ENCODE measurements around the gene GALNT7.

The GALNT7 gene

GRCh38 chr4:173236301-173236700, 67.7 kb downstream of the GALNT7 start:
- no peaks in the 10 kb centered on the region for H3K9me3 ChIP-seq (ENCODE audit: insufficient read depth, low read length)
- H3K4me3 ChIP-seq (ENCODE audit: insufficient read depth, low read length, poor library complexity, severe bottlenecking) = no peak overlapping the region
- H3K79me2 ChIP-seq (ENCODE audit: insufficient read depth, low read length) = no peaks in the 10 kb centered on the region
- H3K9me2 ChIP-seq (replicated peaks; ENCODE audit: insufficient read depth, low read length) = no peaks in the 10 kb centered on the region
- no peak overlapping the region for H3K27ac ChIP-seq (ENCODE audit: low read depth, low read length)
- TF ChIP-seq CTCF (IDR thresholded peaks at IDR 0.05; ENCODE audit: insufficient read depth, low read length, poor library complexity, severe bottlenecking) (no peak), EZH2phosphoT487 (conservative IDR thresholded peaks at IDR 0.05; ENCODE audit: low read length) (no peak)
- H3K4me2 ChIP-seq (ENCODE audit: low read depth, low read length, poor library complexity, severe bottlenecking) = no peak overlapping the region
- H3K27me3 ChIP-seq (ENCODE audit: low read length) = no peaks in the 10 kb centered on the region
- no peaks in the 10 kb centered on the region for H3K36me3 ChIP-seq (ENCODE audit: low read length)
- H2AFZ ChIP-seq (ENCODE audit: low read depth, low read length, severe bottlenecking) = no peak overlapping the region
- H3F3A ChIP-seq (ENCODE audit: insufficient read depth) = no peaks in the 10 kb centered on the region
- no peaks in the 10 kb centered on the region for H4K20me1 ChIP-seq (ENCODE audit: low read depth, low read length)
- no peak overlapping the region for H3K9ac ChIP-seq (ENCODE audit: low read length)

DNA sequence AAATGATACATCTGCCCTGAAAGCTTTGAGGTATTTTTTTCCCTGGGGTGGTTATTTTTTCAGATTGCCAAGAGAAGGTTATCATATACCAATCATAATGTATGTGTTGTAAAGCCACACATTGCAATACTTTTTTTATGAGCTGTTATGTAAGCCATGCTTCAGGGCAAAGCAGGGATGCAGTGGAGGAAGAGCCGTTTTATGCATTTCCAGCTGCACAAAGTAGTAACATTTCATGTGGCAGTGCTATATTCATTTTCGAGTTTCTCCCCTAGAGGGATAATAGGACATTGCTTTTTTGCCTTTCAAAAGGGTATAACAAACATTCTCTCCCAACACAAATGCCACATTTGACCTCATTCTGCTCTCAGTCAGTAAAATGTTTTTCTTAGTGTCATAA, 68.5 kb downstream of the GALNT7 start:
- H2AFZ ChIP-seq (ENCODE audit: low read depth, low read length, severe bottlenecking) = no peak overlapping the region
- H3K4me2 ChIP-seq (ENCODE audit: low read depth, low read length, poor library complexity, severe bottlenecking) = no peak overlapping the region
- TF ChIP-seq EZH2phosphoT487 (conservative IDR thresholded peaks at IDR 0.05; ENCODE audit: low read length) = no peak
- TF ChIP-seq CTCF (IDR thresholded peaks at IDR 0.05; ENCODE audit: insufficient read depth, low read length, poor library complexity, severe bottlenecking) = no peak
- H4K20me1 ChIP-seq (ENCODE audit: low read depth, low read length) = no peaks in the 10 kb centered on the region
- H3F3A ChIP-seq (ENCODE audit: insufficient read depth) = no peaks in the 10 kb centered on the region
- no peak overlapping the region for H3K4me3 ChIP-seq (ENCODE audit: insufficient read depth, low read length, poor library complexity, severe bottlenecking)
- no peaks in the 10 kb centered on the region for H3K9me3 ChIP-seq (ENCODE audit: insufficient read depth, low read length)
- no peak overlapping the region for H3K9ac ChIP-seq (ENCODE audit: low read length)
- no peak overlapping the region for H3K27ac ChIP-seq (ENCODE audit: low read depth, low read length)
- H3K9me2 ChIP-seq (replicated peaks; ENCODE audit: insufficient read depth, low read length) = no peaks in the 10 kb centered on the region
- H3K79me2 ChIP-seq (ENCODE audit: insufficient read depth, low read length) = no peaks in the 10 kb centered on the region
- no peaks in the 10 kb centered on the region for H3K36me3 ChIP-seq (ENCODE audit: low read length)
- H3K27me3 ChIP-seq (ENCODE audit: low read length) = no peaks in the 10 kb centered on the region

- Histone ChIP-seq H4K20me1 (ENCODE audit: low read depth, low read length) (no peaks in the 10 kb centered on the region), H3K4me2 (ENCODE audit: low read depth, low read length, poor library complexity, severe bottlenecking) (no peak overlapping the region), H3K4me3 (ENCODE audit: insufficient read depth, low read length, poor library complexity, severe bottlenecking) (no peak overlapping the region), H3K27me3 (ENCODE audit: low read length) (no peaks in the 10 kb centered on the region), H3K9me3 (ENCODE audit: insufficient read depth, low read length) (no peaks in the 10 kb centered on the region), H3K27ac (ENCODE audit: low read depth, low read length) (no peak overlapping the region), H3K79me2 (ENCODE audit: insufficient read depth, low read length) (no peaks in the 10 kb centered on the region), H2AFZ (ENCODE audit: low read depth, low read length, severe bottlenecking) (no peak overlapping the region), H3K9me2 (replicated peaks; ENCODE audit: insufficient read depth, low read length) (no peaks in the 10 kb centered on the region), H3K36me3 (ENCODE audit: low read length) (no peaks in the 10 kb centered on the region), H3F3A (ENCODE audit: insufficient read depth) (no peaks in the 10 kb centered on the region), H3K9ac (ENCODE audit: low read length) (no peak overlapping the region)
- TF ChIP-seq EZH2phosphoT487 (conservative IDR thresholded peaks at IDR 0.05; ENCODE audit: low read length) (no peak), CTCF (IDR thresholded peaks at IDR 0.05; ENCODE audit: insufficient read depth, low read length, poor library complexity, severe bottlenecking) (no peak)
These were observed 69.2 kb downstream of the GALNT7 start for GRCh38 chr4:173237762-173238161.

Measured in SU-DHL-6 (cell line).